ENCODE measurements around the gene IQCH. TPM values are rescaled to one million over a fixed set of nuclear protein-coding genes. Genes with fewer than 3 reads are reported as not detected.

The IQCH gene
- total and polyA plus RNA-seq, 2 of the 4 experiments (the other 2 are of a cell fraction), result 0.60 to 2.5 TPM

GRCh38 chr15:67456677-67457529, 202.3 kb downstream of the IQCH start:
- H2AK9ac ChIP-seq (replicated peaks; ENCODE audit: low read depth, low read length, poor library complexity), result no peak overlapping the region
- ChIA-PET CTCF (interaction anchor here (0.7 to 2.0 kb wide), 10 partner anchors 9 to 380 kb away, joined by 3 to 8 read pairs (median 4); no protein-coding TSS in a partner anchor), POLR2A (ENCODE audit: unreplicated experiment) (no interaction called here)
- TF ChIP-seq RAD21 (IDR thresholded peaks at IDR 0.05; ENCODE audit: low read length) (peak; percentile 81), NFE2L2 (IDR thresholded peaks at IDR 0.05; ENCODE audit: low read depth, low read length) (no peak), CTCF (conservative IDR thresholded peaks at IDR 0.05; ENCODE audit: low read depth, low read length) (peak; percentile 80), CEBPB (IDR thresholded peaks at IDR 0.05; ENCODE audit: low read depth, low read length) (0 out of 2 replicates have a peak, but pooled peaks have one; percentile 7), SMC3 (IDR thresholded peaks at IDR 0.05; ENCODE audit: low read depth, low read length) (peak; percentile 93)
- no peak overlapping the region for H2BK5ac ChIP-seq (ENCODE audit: low read depth, low read length, poor library complexity, severe bottlenecking)
- ATAC-seq (ENCODE audit: low read depth) (peak; percentile 97), DNase-seq (peak; percentile 59)
- WGBS, 2 experiments (ENCODE audit: extremely low coverage in 2 of 2, insufficient read length in 1 of 2), result no CpG with 5 or more reads among the region's 8 CpGs
- H3K4ac ChIP-seq (ENCODE audit: low read depth, low read length), result no peak overlapping the region
- H3K4me3 ChIP-seq (ENCODE audit: insufficient read depth, low read depth, low read length), result no peak overlapping the region
- no peaks in the 10 kb centered on the region for H3K4me1 ChIP-seq (ENCODE audit: control insufficient read depth, insufficient read depth, low read length)
- H2BK20ac ChIP-seq (ENCODE audit: low read depth, low read length), result no peak overlapping the region
- no peak overlapping the region for H2BK120ac ChIP-seq (ENCODE audit: low read depth, low read length)
- dilution Hi-C loops (cut with HindIII; ENCODE audit: low sequenced_read_pairs, unreplicated experiment) (no loop called here), intact Hi-C loops (cut with micrococcal nuclease) (loop anchor here (1.0 kb wide), 1 partner anchor 379 kb away; no protein-coding TSS in a partner anchor), in situ Hi-C loops (cut with MboI; ENCODE audit: low sequenced_read_pairs) (loop anchor here (5.0 kb wide), 1 partner anchor 380 kb away; no protein-coding TSS in a partner anchor)
- BruUV-seq (replicated peaks), result no TSS peak
- no peak overlapping the region for H3K4me2 ChIP-seq (ENCODE audit: low read depth, low read length)
- no peaks in the 10 kb centered on the region for H3K9me1 ChIP-seq (ENCODE audit: insufficient read depth, low read length)
- no peak overlapping the region for H2AK5ac ChIP-seq (ENCODE audit: low read depth, low read length)
- H3K27ac ChIP-seq (ENCODE audit: insufficient read depth, low read length), result no peak overlapping the region
- no peak overlapping the region for H4K8ac ChIP-seq (ENCODE audit: low read depth in 2 of 2, low read length in 2 of 2)
- no peak overlapping the region for H3K23ac ChIP-seq (ENCODE audit: low read depth, low read length)
- H4K20me1 ChIP-seq (ENCODE audit: insufficient read depth, low read length), result no peaks in the 10 kb centered on the region
- no peaks in the 10 kb centered on the region for H3K9me3 ChIP-seq (ENCODE audit: control insufficient read depth, insufficient read depth, low read length)
- no peak overlapping the region for H3K18ac ChIP-seq (ENCODE audit: low read depth, low read length)
- no peak overlapping the region for H3K14ac ChIP-seq (replicated peaks; ENCODE audit: low read depth, low read length)
- no peaks in the 10 kb centered on the region for H3K36me3 ChIP-seq (ENCODE audit: control insufficient read depth, insufficient read depth, low read length)
- peaks cover 15% of the 10 kb centered on the region for H3K27me3 ChIP-seq (ENCODE audit: control insufficient read depth, insufficient read depth, low read length)
- peak overlapping the region; percentile 81 for H2AFZ ChIP-seq (replicated peaks; ENCODE audit: low read length, poor library complexity)
- no peak overlapping the region for H4K5ac ChIP-seq (ENCODE audit: low read depth, low read length)
- no peak overlapping the region for H3K9ac ChIP-seq (ENCODE audit: low read depth, low read length)
- H3K79me1 ChIP-seq (ENCODE audit: low read depth in 1 of 2, low read length in 2 of 2), result no peaks in the 10 kb centered on the region
- no peak overlapping the region for H2BK15ac ChIP-seq (ENCODE audit: low read depth, low read length)
- H3K56ac ChIP-seq (ENCODE audit: extremely low read depth, insufficient read depth, low read length), result no peak overlapping the region
- no peak overlapping the region for H4K91ac ChIP-seq (ENCODE audit: insufficient read depth, low read depth, low read length)
